Activated CD4-positive, alpha-beta T cell treated with anti-CD3 and anti-CD28 coated beads, Interleukin-2, amount 50 U/mL, for 4 hours (primary cell): Measurements from ENCODE around the gene MYO7B.

ENCODE experiments used
- DNase-seq, 2 experiments: peaks; one replicate each; pipeline ENCODE4 v3.0.0-alpha.2; 2020

MYO7B gene

GRCh38 chr2:127575185-127575765, 39.8 kb downstream of the MYO7B start:
- no peak for DNase-seq

- no peak for DNase-seq
Measured at GRCh38 chr2:127575941-127576432, 40.5 kb downstream of the MYO7B start.

- DNase-seq: no peak
Measured at GRCh38 chr2:127576433-127577207, 41.1 kb downstream of the MYO7B start.

GRCh38 chr2:127577208-127577475, 41.7 kb downstream of the MYO7B start:
- no peak for DNase-seq

- DNase-seq: no peak
Measured at GRCh38 chr2:127577503-127577902, 42.0 kb downstream of the MYO7B start.

DNA sequence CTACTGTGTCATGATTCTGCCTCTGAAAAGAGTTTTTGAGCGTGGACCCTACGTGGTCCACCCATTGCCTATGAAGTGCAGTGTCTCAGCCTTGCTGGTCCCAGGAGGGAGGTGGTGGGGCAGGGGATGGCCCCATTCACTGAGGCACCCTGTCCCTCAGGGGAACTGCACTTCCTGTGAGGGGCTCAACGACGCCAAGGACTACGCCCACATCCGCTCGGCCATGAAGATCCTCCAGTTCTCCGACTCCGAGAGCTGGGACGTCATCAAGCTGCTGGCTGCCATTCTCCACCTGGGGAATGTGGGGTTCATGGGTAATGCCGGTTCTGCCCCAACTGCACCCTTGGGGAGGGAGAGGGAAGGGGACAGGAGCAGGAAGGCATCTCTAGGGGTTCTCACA, 42.5 kb downstream of the MYO7B start:
- no peak for DNase-seq

DNA sequence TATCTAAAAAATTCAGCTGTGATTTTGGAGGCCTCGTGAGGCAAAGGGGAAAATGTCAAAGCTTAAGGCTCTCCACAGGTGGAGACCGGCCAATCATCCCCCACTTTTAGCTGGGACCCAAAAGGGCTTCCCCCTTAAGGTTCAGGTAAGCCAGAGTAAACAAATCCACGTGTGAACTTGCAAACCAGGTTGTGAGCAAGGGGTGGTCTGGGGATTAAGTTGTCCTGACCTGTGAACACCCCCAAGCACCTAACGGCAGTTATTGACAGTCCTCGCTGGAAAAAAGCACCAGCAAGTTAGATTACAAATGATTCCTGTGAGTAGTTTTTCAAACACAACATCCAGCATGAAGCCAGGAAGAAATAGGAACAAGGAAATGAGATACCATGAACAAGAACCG, 42.9 kb downstream of the MYO7B start:
- DNase-seq: no peak

DNA sequence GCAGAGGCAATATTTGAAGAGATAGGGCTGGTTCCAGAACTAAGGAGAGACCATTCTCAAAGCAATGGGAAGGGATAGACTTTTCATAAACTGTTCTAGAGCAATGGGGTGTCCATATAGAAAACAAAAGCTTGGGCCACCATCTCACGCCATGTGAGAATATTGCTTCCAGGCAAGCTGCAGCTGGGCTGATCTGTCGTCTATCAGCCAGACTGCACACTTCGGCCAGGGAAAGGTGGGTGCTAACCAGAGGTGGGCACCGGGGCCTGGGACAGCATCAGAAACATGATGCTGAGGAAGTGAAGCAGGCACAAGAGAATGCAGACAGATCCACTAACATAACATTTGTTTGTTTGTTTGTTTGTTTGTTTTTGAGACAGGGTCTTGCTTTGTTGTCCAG, 43.7 kb downstream of the MYO7B start:
- DNase-seq: no peak

DNA sequence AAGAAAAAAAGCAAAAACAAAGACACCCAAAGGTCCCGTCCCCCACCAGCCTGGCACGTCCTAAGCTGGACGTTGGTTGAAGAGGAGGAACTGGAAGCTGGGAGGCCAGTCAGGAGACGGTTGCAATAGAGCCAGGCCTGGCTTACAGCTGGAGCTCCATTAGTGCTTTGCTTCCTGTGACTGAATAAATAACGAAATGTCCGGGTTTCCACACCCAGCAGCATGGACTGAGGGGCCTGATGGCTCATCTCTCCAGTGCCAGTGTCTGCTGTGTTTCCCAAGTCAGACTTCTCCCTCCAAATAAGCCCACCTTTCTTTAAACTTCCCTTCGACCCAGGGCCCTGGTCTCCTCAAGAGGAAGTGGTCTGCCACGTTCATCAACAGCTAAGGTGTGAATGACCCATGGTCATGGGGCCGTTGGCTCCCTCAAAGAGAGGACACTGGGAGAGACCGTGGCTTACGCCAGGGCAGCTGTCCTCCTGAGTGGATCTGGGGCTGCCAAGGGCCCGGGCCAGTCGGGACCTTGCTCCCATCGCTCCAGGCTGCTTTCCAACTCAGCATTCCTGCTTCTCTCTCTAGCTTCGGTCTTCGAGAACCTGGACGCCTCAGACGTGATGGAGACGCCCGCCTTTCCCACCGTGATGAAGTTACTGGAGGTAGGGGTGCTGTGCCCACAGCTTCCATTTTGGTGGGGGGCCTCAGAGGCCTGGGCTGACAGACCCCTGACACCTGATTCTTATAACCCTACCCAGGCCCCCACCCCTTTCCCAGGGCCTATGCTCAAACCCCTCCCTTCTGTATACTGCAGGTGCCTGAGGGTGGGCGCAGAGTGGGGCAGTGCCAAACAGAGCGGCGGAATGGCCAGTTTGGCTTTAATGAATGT, 44.9 kb downstream of the MYO7B start:
- DNase-seq: no peak

DNA sequence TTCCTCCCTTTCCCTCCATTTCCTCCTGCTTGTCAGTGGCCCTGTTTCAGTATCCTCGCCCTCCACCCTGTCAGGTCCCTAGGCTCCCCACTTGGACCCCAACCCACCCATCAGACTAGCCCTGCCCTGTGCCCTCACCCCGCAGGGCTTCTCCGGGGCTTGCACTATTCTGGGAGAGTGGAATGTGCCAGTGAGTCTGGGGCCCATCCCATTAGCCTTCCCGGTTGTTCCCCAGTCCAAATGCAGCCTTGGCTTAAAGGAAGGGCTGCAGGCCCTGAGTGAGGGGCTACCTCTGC, 45.5 kb downstream of the MYO7B start:
- DNase-seq: no peak

DNA sequence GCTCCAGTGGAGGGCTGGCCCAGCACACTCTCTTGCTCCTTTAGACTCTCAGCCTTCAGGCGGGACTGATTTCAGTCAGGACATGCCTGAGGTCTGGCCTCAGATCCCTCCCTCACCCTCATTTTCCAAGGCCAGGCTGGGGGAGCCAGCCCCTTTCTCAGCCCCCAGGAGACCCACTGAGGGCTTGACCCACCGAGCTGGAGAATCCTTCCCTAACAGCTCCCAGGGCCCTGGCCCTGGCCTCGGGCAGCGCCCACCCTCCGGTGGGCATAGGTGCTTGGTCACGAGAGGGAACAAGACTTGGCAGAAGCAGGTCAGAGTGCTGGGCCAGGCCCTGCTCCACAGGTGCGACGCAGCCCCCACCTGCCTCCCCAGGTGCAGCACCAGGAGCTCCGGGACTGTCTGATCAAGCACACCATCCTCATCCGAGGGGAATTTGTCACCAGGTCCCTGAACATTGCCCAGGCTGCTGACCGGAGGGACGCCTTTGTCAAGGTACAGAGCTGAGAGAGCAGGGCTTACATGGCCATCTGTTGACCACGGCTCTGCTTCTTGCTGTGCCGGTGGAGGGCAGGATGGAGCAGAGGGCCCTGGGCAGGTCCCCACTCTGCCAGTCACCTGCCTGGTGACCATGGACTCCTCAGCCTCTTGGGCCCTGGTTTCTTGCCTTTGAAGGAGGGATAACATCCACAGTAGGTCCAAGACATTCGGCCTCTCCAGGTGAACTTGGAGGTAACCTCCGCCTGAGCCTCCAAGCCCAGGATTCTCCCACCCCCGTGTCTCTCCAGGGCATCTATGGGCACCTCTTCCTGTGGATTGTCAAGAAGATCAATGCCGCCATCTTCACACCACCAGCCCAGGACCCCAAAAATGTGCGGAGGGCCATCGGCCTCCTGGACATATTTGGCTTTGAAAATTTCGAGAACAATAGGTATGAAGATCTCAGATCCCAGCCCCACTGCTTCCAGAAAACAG, 46.3 kb downstream of the MYO7B start:
- DNase-seq: no peak

DNA sequence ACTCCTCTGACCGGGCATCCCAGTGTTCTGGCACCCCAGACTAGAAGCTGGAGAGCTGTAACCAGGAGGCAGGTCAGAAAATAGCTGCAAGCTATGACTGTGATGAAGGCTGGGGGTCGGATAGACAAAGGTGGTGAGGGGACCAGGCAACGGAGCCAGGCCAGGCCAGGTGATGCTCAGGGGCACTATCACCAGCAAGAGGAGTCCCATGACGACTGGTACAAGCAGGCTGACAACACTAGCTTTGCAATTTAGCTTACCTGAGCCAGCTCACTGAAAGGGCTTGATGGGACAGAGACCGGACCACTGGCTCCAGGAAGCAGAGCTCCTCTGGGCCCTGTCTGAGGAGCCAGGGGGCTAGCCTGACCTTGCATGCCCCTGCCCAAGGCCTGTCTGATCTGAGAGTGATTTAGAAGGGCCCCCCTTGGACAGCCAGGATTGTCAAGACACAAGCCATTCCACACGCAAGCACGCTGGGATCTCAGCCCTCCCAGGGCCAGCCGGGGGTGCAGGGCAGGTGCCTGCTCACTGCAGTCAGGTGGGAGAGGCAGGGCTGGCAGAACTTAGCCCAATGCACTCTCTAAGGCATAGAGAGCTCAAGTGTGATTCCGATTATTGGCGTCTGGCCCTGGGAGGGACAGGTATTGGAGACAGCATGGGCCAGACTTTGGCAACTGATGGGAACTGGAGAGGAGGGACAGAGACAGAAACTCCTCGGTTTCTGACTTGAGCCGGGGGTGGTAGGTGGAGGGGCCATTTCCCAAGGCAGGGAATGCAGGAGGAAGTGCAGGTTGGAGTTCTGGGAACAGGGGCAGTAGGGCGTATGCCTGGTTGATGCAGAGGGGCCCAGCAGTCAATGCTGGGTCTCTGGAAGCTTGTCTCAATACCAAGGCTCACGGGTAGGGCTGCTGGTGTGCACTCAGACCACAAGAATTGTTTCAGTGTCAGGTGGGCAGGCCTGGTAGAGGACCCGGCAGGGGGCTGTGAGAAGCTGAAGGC, 47.7 kb downstream of the MYO7B start:
- DNase-seq: no peak

- DNase-seq: no peak
Measured at GRCh38 chr2:127584047-127584446, 48.6 kb downstream of the MYO7B start.

DNA sequence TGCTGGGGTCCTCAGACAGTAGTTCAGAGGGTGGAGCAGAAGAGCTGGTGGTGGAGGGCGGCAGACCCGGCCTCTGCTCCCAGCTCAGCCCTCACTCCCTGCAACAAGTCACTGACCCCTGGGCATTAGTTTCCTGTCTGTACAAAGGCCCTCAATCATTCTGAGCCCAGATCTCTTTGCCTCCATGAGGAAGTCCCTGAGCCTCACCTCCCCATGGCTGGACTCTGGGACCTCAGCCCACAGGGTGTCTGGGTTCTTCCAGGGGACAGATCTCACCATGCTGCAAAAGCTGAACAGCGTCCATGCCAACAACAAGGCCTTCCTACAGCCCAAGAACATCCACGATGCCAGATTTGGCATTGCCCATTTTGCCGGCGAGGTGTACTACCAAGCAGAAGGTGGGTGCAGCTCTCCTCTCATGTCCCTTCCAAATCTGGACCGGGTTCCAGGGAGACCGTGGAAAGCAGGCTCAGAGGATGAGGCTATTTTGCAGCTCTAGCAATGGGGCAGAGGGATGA, 49.1 kb downstream of the MYO7B start:
- no peak for DNase-seq

GRCh38 chr2:127585270-127585807, 49.9 kb downstream of the MYO7B start:
- DNase-seq: no peak

DNA sequence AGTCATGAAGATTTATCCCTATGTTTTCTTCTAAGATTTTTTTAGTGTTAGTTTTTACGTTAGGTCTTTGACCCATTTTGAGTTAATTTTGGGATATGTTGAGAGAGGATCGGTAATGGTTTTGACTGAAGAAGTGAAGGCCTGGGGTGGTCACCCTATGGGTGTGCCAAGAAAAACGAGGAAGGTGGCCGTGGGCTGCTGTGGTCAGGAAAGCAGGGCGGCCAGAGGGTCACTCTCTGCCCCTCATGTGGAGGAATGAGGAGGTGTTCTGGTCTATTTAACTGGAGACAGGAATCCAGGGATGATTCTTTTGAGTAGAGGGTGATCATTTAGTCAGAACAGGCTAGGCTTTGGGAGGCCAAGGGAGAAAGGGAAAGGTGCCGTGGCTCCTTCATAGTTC, 50.7 kb downstream of the MYO7B start:
- DNase-seq: no peak

- no peak for DNase-seq
Measured at GRCh38 chr2:127586746-127587295, 51.3 kb downstream of the MYO7B start.

- DNase-seq: no peak
Measured at GRCh38 chr2:127588241-127588640, 52.8 kb downstream of the MYO7B start.

GRCh38 chr2:127589358-127589757, 53.9 kb downstream of the MYO7B start:
- no peak for DNase-seq

- DNase-seq: no peak
Measured at GRCh38 chr2:127589841-127590240, 54.4 kb downstream of the MYO7B start.
